HG03175 (cell line): Measurements from ENCODE around the gene PLOD1.
"Not testable (repeated sequence)": the region's sequence is repeated elsewhere in the genome, so short reads cannot be mapped to it uniquely, and the experiment has no call there.

Source experiments
- ATAC-seq: cut with Tn5 transposase; IDR thresholded peaks from one replicate; pipeline ENCODE4 v1.9.1; 2021; ENCODE audit warnings: mild to moderate bottlenecking, moderate library complexity; ENCODE audit not compliant: unreplicated experiment

PLOD1 gene

GRCh38 chr1:11938722-11939526 lies 4.4 kb downstream of the PLOD1 start:
- ATAC-seq = no peak

DNA sequence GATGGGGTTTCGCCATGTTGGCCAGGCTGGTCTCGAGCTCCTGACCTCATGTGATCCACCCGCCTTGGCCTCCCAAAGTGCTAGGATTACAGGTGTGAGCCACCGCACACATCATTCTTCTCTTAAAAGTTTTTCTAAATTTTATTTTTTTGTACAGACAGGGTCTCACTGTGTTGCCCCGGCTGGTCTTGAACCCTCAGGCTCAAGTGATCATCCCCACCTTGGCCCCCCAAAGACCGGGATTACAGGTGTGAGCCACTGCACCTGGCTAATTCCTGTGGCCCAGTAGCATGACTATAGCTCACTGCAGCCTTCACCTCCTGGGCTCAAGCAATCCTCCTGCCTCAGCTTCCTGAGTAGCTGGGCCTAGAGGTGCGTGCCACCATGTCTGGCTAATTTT lies 5.3 kb downstream of the PLOD1 start:
- not testable (repeated sequence) for ATAC-seq

GRCh38 chr1:11940260-11940921 lies 5.9 kb downstream of the PLOD1 start:
- ATAC-seq = no peak

DNA sequence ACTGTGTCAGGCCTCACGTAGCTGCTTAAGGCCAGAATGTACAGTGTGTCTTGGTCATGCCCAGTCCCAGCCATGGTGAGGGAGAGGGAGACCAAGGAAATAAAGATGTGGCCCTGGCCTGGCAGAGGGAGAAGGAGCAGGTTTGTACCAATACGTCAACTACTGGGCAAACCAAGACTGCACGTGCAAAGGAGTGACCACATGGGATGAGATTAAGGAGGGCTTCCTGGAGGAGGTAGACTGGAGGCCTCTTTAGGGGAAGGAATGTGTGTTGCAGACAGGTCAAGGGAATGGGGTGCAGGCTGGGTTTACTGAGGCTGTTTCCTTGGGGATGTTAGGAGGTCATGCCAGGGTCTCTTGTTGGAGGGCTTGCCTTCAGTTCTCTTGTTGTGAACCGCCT lies 7.8 kb downstream of the PLOD1 start:
- ATAC-seq = no peak

DNA sequence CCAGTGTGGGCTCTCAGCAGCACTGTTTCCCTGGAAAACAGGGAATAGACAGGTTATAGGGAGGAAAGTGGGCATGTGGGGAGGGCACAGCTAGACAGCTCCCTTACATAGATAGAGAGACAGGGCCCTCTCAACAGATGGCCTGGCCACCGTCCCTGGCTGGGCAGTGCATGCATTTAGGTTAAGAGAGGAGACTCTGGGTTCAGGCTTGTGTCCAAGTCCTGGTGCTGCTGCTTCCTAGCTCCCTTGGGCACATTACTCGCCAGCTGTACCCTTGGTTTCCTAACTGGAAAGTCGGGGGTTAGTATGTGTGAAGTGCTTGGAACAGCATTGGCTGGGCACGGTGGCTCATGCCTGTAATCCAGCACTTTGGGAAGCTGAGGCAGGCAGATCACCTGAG lies 9.1 kb downstream of the PLOD1 start:
- ATAC-seq = no peak

- ATAC-seq = no peak
Observed at GRCh38 chr1:11944358-11944931, 9.9 kb downstream of the PLOD1 start.

- ATAC-seq = no peak
Observed at GRCh38 chr1:11946647-11947046, 12.1 kb downstream of the PLOD1 start.

- ATAC-seq = no peak
Observed at GRCh38 chr1:11948822-11949458, 14.4 kb downstream of the PLOD1 start.

DNA sequence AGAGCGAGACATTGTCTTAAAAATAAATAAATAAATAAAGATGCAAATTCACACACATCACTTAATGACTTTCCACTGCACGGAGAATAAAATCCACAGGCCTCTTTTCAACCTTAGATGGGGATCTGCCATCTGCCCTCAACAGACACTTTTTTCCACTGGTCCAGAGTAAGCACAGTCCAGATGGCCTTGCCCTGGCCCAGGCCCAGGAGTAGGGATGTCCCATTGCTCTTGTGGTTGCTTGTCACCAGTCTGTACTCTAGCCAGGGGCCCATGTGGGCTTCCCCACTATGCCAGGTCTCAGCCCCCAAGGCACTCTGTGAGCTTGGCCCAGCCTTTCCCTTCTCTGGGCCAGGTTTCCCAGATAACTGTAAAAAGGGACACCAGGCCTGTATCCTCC lies 17.4 kb downstream of the PLOD1 start:
- ATAC-seq = no peak

DNA sequence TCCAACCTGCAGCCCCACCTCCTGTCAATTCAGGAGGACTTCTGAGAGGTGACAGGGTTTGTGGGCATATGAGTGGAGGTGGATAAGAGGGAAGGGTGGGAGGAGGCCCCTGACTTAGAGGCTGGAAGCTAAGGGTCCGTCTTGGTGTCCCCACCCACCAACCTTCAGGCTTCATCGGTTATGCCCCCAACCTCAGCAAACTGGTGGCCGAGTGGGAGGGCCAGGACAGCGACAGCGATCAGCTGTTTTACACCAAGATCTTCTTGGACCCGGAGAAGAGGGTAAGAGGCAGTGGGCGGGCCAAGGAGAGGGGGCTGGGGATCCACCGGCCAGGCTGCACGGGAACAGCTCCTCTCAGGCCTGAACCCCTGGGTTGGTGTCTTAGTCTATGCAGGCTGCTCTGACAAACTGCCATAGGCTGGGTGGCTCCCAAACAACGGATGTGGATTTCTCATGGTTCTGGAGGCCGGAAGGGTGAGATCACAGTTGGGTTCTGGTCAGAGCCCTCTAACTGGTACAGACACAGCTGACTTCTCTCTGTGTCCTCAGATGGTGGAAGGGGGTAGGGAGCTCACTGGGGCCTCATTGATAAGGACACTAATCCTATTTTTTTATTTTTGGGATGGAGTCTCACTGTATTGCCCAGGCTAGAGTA lies 18.1 kb downstream of the PLOD1 start:
- ATAC-seq = no peak

DNA sequence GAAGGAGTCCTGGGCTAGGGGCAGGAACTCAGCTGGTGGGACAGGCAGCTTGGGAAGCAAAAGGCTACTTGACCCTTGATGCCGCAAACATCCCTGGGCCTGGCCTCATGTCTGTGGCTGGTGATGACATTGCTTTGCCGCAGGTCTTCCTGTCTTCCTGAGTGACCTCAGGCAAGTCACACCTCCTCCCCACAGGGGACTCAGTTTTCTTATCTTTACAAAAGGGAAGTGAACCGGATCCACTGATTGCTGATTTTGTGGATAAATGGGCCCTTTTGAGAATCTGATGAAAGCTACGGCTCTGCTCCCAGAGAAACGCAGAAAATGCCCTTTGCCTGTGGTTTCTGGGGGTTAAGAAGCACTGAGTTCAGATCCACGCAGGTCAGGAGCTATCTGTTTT lies 20.7 kb downstream of the PLOD1 start:
- ATAC-seq = no peak

DNA sequence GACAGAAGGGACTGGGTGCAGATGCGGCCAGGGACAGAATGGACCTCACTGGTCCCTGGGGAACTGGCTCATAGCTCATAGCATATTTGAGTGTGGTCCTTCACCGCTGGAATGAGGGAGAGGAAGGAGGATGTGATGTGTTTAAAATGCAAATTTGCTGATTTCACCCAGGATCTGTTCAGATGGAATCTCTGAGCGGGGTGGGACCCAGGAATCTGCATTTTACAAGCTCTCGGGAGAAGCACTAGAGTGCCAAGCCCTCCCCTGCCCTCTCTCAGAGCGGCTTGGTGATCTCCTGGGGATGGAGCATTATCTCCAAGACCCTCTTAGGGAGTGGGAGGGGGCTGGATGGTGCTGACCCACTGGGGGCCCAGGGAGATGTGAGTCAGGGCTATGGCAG lies 22.9 kb downstream of the PLOD1 start:
- no peak for ATAC-seq

GRCh38 chr1:11957897-11958296 lies 23.4 kb downstream of the PLOD1 start:
- ATAC-seq = no peak

GRCh38 chr1:11960276-11960675 lies 25.8 kb downstream of the PLOD1 start:
- ATAC-seq = no peak

DNA sequence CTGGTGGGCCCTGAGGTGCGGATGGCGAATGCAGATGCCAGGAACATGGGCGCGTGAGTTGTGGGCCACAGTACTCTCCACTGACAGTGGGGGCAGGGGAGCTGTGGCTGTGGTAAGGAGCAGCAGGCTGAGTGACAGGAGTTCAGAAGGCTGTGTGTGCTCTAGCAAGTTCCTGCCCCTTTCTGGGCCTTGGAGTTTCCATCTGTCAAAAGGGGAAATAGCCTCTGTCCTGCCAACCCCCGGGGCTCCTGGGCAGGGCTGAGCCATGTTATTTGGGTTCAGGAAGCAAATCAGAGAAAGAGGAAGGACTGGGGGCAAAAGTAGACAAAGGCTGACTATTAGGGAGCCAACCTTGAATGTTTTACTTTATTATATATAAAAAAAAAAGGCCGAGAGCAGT lies 26.2 kb downstream of the PLOD1 start:
- ATAC-seq = no peak

- no peak for ATAC-seq
Observed at GRCh38 chr1:11961230-11961629, 26.7 kb downstream of the PLOD1 start.

DNA sequence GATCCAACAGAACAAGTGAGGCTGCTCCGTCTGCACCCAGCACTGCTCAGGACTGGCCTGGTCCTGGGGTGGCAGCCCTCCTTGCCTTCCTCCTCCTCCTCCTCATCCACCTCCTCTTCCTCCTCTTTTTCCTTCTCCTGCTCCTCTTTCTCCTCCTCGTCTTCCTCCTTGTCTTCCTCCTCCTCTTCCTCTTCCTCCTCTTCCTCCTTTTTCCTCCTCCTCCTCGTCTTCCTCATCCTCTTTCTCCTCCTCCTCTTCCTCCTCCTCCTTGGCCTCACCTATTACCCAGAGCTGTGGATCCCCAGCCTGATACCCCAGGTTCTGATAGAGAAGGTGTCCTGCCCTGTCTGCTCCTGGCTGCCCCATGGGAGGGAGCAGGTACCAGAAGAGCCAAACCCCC lies 29.1 kb downstream of the PLOD1 start:
- no peak for ATAC-seq

DNA sequence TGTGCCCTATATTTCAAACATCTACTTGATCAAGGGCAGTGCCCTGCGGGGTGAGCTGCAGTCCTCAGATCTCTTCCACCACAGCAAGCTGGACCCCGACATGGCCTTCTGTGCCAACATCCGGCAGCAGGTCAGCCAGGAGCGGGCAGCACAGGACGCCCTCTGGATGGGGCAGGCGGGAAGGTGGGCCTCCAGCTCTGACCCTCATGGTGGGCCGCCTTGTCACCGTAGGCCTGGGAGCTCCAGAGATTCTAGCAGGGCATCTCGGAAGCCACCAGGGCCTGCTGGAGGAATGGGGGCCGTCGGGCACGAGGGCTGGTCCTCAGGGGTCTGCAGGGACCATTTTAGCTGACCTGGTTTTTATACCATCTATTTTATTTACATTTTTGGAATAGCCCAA lies 30.1 kb downstream of the PLOD1 start:
- no peak for ATAC-seq

DNA sequence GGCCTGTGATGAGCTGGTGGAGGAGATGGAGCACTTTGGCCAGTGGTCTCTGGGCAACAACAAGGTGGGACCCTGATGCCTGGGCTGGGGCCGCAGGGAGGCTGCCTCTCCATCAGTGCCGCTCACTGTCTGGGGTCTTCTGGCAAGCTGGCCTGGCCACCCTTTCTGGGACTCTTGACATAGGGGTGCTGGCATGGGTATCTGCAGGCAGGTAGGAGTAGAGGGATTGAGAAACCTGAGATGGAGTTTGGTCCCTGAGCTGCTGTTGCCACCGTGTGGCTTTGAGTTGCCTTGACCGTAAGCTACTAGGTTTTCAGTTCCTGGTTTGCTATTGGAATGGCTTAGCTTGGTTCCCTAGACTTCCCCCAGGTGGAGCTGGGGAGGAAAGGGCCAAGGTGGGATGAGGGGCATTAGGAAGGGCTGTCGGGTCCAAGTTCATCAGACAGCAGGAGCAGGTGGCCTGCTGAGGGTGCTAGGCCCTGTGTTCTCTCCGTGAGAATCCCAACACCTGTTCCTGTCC lies 32.6 kb downstream of the PLOD1 start:
- ATAC-seq = no peak

DNA sequence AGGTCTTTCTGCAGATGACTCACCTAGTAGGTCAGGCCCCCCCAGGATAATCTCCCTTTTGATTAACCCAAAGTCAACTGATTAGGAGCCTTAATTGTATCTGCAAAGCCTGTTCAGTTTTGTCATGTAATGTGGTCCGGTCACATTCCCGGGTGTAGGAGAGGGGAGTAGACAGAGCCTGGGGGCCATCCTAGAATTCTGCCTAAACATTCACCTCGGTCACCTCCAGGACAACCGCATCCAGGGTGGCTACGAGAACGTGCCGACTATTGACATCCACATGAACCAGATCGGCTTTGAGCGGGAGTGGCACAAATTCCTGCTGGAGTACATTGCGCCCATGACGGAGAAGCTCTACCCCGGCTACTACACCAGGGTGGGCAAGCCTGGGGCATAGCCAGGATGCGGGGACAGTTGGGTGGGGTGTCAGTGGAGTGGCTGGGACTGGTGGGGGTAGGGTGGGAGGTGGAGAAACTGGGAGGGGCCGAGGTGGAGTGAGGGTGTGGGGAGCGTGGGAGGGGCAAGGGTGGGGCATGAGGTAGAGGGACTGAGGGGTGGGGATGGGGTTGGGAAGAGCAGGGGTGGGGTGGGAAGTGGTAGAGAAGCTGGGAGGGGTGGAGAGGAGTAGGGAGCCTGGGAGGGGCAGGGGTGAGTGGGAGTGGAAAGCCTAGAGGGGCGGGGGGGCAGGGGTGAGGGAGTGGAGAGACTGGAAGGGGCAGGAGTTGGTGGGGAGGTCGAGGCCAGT lies 36.1 kb downstream of the PLOD1 start:
- no peak for ATAC-seq
